Prostate gland (tissue), 2 donors: ENCODE data around the gene TNFSF9. TPM values are rescaled to one million over a fixed set of nuclear protein-coding genes. Genes with fewer than 3 reads are reported as not detected.

Source experiments
- small RNA-seq, 2 donors: library from RNA; depleted of rRNA; stranded (forward); fragments of <200 nt; gene quantifications; one replicate each; pipeline ENCODE3, GENCODE V24; 2016
- total RNA-seq, 2 donors: library from RNA; depleted of rRNA; stranded (reverse); fragments of >200 nt; gene quantifications; one replicate each; pipeline ENCODE4 v1.1.0, GENCODE V29; 2016

TNFSF9 gene
- total RNA-seq, 2 donors from 2014 or later, result 4.5 TPM; not detected in 1

Small RNAs within 50 kb of the gene (small RNA-seq; reads per million reads assigned to genes)
- gene AC010503.2 (0 reads per million in 2 donors), gene RF00019 (0 reads per million in 2 donors)

Other genes with a start within 250 kb of the TNFSF9 start
- 1 to 10 TPM in 1 of 2 donors, not detected in 1; 5.3 TPM for gene ACER1, start 197.4 kb upstream of the TNFSF9 start, total RNA-seq
- gene CLPP, start 169.5 kb upstream of the TNFSF9 start, total RNA-seq, result 10 to 100 TPM; 85.1 to 88.5 TPM
- gene ALKBH7, start 158.2 kb upstream of the TNFSF9 start, total RNA-seq, result 100 to 1,000 TPM; 101 to 111 TPM
- gene PSPN, start 155.1 kb upstream of the TNFSF9 start, total RNA-seq, result 1 to 10 TPM; 1.1 to 2.2 TPM
- 10 to 100 TPM; 70.7 to 82.7 TPM for gene GTF2F1, start 137.9 kb upstream of the TNFSF9 start, total RNA-seq
- 100 to 1,000 TPM; 146 to 277 TPM for gene KHSRP, start 106.2 kb upstream of the TNFSF9 start, total RNA-seq
- gene SLC25A41, start 97.3 kb upstream of the TNFSF9 start, total RNA-seq, result under 1 TPM; 0.18 to 0.57 TPM
- 10 to 100 TPM; 66.2 to 91.3 TPM for gene SLC25A23, start 71.2 kb upstream of the TNFSF9 start, total RNA-seq
- gene CRB3, start 66.8 kb upstream of the TNFSF9 start, total RNA-seq, result 10 to 100 TPM; 23.1 to 39.3 TPM
- gene DENND1C, start 49.2 kb upstream of the TNFSF9 start, total RNA-seq, result 1 to 10 TPM in 1 of 2 donors, under 1 TPM in 1; 0.91 to 1.4 TPM
- gene TUBB4A, start 28.7 kb upstream of the TNFSF9 start, total RNA-seq, result 100 to 1,000 TPM in 1 of 2 donors, under 1 TPM in 1; 0.23 to 100 TPM
- gene CD70, start 60.1 kb downstream of the TNFSF9 start, total RNA-seq, result not detected
- gene TNFSF14, start 139.1 kb downstream of the TNFSF9 start, total RNA-seq, result under 1 TPM; 0.34 to 0.55 TPM
- 100 to 1,000 TPM in 1 of 2 donors, 10 to 100 TPM in 1; 95.1 to 165 TPM for gene C3, start 189.6 kb downstream of the TNFSF9 start, total RNA-seq
- gene GPR108, start 206.6 kb downstream of the TNFSF9 start, total RNA-seq, result 10 to 100 TPM; 62.7 to 98.0 TPM
- gene TRIP10, start 208.7 kb downstream of the TNFSF9 start, total RNA-seq, result 10 to 100 TPM; 37.0 to 74.2 TPM
- gene SH2D3A, start 236.4 kb downstream of the TNFSF9 start, total RNA-seq, result 10 to 100 TPM; 35.5 to 45.1 TPM
- gene VAV1, start 241.7 kb downstream of the TNFSF9 start, total RNA-seq, result 1 to 10 TPM; 3.6 to 4.8 TPM